Endothelial cell of umbilical vein (primary cell): ENCODE measurements around the gene RBM4. TPM values are rescaled to one million over a fixed set of nuclear protein-coding genes. Genes with fewer than 3 reads are reported as not detected.

ENCODE experiments used
- BruUV-seq: library from RNA; stranded (reverse); fragments of 400-500 nt; replicated peaks from 2 replicates; lab custom pipeline; 2021; lab: Mats Ljungman, UMichigan
- CTCF ChIA-PET: fragments of 300-600, 350-600 bp; sonication (Branson Sonifier 250); formaldehyde crosslinking; loops from one replicate; lab custom pipeline; 2021; ENCODE audit warnings: antibody characterized with exemption, inconsistent platforms; lab: Charles Lee
- POLR2A ChIA-PET: fragments of 300-600, 350-600 bp; sonication (Branson Sonifier 250); formaldehyde crosslinking; loops from one replicate; lab custom pipeline; 2021; ENCODE audit warnings: antibody characterized with exemption, inconsistent platforms; lab: Charles Lee
- DNase-seq: peaks from one replicate; pipeline ENCODE4 v3.0.0-alpha.2; 2011; ENCODE audit warnings: low read depth, low spot score
- FAIRE-seq: peaks from 2 replicates; lab custom pipeline; 2011; peaks lifted over from hg19 to GRCh38; lab: Jason Lieb, UNC
- H2AFZ ChIP-seq: 2 replicates; pipeline ENCODE4 v1.6.0; 2012; ENCODE audit warnings: low read depth, low read length, control low read depth, inconsistent platforms
- H3K27ac ChIP-seq: 2 replicates; pipeline ENCODE4 v1.5.1; 2011; ENCODE audit warnings: low read depth, mild to moderate bottlenecking, control low read depth, low read length, moderate library complexity; ENCODE audit not compliant: insufficient read depth
- H3K27me3 ChIP-seq, 2 experiments: 2 replicates each; pipeline versions ENCODE4 v1.6.0 to v1.6.1; 2011; ENCODE audit warnings: low read length in 2 of 2, mixed read lengths in 1 of 2; ENCODE audit not compliant: control insufficient read depth in 2 of 2, insufficient read depth in 2 of 2
- H3K36me3 ChIP-seq, 2 experiments: 2 replicates in 1 of 2; 3 replicates in 1 of 2; pipeline ENCODE4 v1.5.1; 2011; ENCODE audit warnings: low read length in 2 of 2, mild to moderate bottlenecking in 1 of 2, moderate library complexity in 1 of 2; ENCODE audit not compliant: control insufficient read depth in 2 of 2, insufficient read depth in 2 of 2; ENCODE audit errors: extremely low read depth in 1 of 2
- H3K4me1 ChIP-seq: 3 replicates; pipeline ENCODE4 v1.5.1; 2011; ENCODE audit warnings: mild to moderate bottlenecking, low read length; ENCODE audit not compliant: control insufficient read depth, insufficient read depth; ENCODE audit errors: extremely low read depth
- H3K4me2 ChIP-seq: 2 replicates; pipeline ENCODE4 v1.6.1; 2011; ENCODE audit warnings: low read length, control low read depth, mixed read lengths; ENCODE audit not compliant: insufficient read depth
- H3K4me3 ChIP-seq, 3 experiments: fragments of 200-600 bp in 1 of 3; sonication (generic), shearing (Covaris generic) in 1 of 3; replicated peaks in 1 of 3; 2 replicates each; pipeline ENCODE4 v1.5.1; 2011 to 2016; ENCODE audit warnings: control low read depth in 3 of 3, low read length in 3 of 3, mild to moderate bottlenecking in 2 of 3, inconsistent platforms in 1 of 3, low read depth in 1 of 3, moderate library complexity in 1 of 3; ENCODE audit not compliant: insufficient read depth in 1 of 3
- H3K79me2 ChIP-seq: 2 replicates; pipeline ENCODE4 v1.6.0; 2012; ENCODE audit warnings: low read length, inconsistent platforms; ENCODE audit not compliant: control insufficient read depth, insufficient read depth
- H3K9ac ChIP-seq: replicated peaks from 2 replicates; pipeline ENCODE3; 2011; ENCODE audit warnings: low read length, control low read depth; ENCODE audit not compliant: insufficient read depth; ENCODE audit errors: extremely low read depth
- H3K9me1 ChIP-seq: replicated peaks from 3 replicates; pipeline ENCODE4 v1.6.0; 2011; ENCODE audit warnings: mild to moderate bottlenecking, low read length; ENCODE audit not compliant: control insufficient read depth, insufficient read depth; ENCODE audit errors: extremely low read depth
- H3K9me3 ChIP-seq: replicated peaks from 2 replicates; pipeline ENCODE4 v1.5.1; 2012; ENCODE audit warnings: low read length, inconsistent platforms; ENCODE audit not compliant: control insufficient read depth, insufficient read depth
- H4K20me1 ChIP-seq: replicated peaks from 2 replicates; pipeline ENCODE3; 2011; ENCODE audit warnings: mild to moderate bottlenecking, low read length; ENCODE audit not compliant: control insufficient read depth, insufficient read depth; ENCODE audit errors: extremely low read depth
- EZH2 ChIP-seq: IDR thresholded peaks from 2 replicates; pipeline ENCODE4 v1.6.1; 2012; ENCODE audit warnings: borderline replicate concordance, low read depth, mild to moderate bottlenecking, moderate library complexity, low read length, inconsistent platforms; ENCODE audit not compliant: severe bottlenecking
- FOS ChIP-seq: IDR thresholded peaks from 2 replicates; pipeline ENCODE4 v1.6.1; 2011; ENCODE audit warnings: mild to moderate bottlenecking, low read length, moderate library complexity, borderline replicate concordance; ENCODE audit not compliant: insufficient read depth
- GATA2 ChIP-seq: IDR thresholded peaks from 2 replicates; pipeline ENCODE4 v1.7.0; 2011; ENCODE audit warnings: low read depth, mild to moderate bottlenecking, moderate library complexity, mixed read lengths, low read length; ENCODE audit not compliant: insufficient read length, insufficient read depth
- JUN ChIP-seq: IDR thresholded peaks from 2 replicates; pipeline ENCODE4 v1.6.1; 2011; ENCODE audit warnings: borderline replicate concordance, low read depth; ENCODE audit not compliant: insufficient read length, insufficient read depth
- MAX ChIP-seq: IDR thresholded peaks from 2 replicates; pipeline ENCODE4 v1.6.1; 2011; ENCODE audit not compliant: insufficient read depth, insufficient read length
- MYC ChIP-seq: IDR thresholded peaks from one replicate; pipeline ENCODE4 v1.6.1; 2011; ENCODE audit warnings: mild to moderate bottlenecking, low read depth, low read length
- POLR2A ChIP-seq: IDR thresholded peaks from 2 replicates; pipeline ENCODE4 v1.6.1; 2012; ENCODE audit warnings: low read depth, mild to moderate bottlenecking, control low read depth, low read length
- POLR2AphosphoS5 ChIP-seq: IDR thresholded peaks from 2 replicates; pipeline ENCODE4 v1.6.1; 2012; ENCODE audit warnings: low read depth, mild to moderate bottlenecking, control low read depth, low read length, moderate library complexity; ENCODE audit not compliant: insufficient read depth
- dilution Hi-C: fragments of 300-500 bp; cut with MboI; formaldehyde crosslinking; loops from one replicate; pipeline ENCODE4 v1.15.0; 2019; ENCODE audit warnings: low sequenced_read_pairs; ENCODE audit not compliant: extremely low pct_ligation_motif_present
- intact Hi-C: fragments of 100-400 bp; cut with micrococcal nuclease; formaldehyde crosslinking; loops from one replicate; pipeline ENCODE4 v1.10.0; 2022
- polyA plus RNA-seq, 4 experiments: library from polyadenylated mRNA; depleted of rRNA in 3 of 4; stranded (reverse) in 3 of 4; unstranded in 1 of 4; fragments of >200 nt; gene quantifications; 2 replicates each; pipeline versions ENCODE4 v1.2.1 to v1.2.3, GENCODE V29; 2011 to 2012; ENCODE audit warnings: missing spikeins in 1 of 4
- total RNA-seq: library from RNA; stranded (reverse); gene quantifications from 2 replicates; pipeline ENCODE4 v1.2.3, GENCODE V29; 2021
- TF ChIP-seq, protein P1 (sequence below), 2 donors: IDR thresholded peaks; 1 replicate in 1 of 2; 2 replicates in 1 of 2; pipeline ENCODE4 v1.5.1; 2011; ENCODE audit warnings: low read length in 2 of 2, mild to moderate bottlenecking in 2 of 2, moderate library complexity in 2 of 2, control low read depth in 1 of 2, inconsistent platforms in 1 of 2, low read depth in 1 of 2; ENCODE audit not compliant: insufficient read depth in 1 of 2; ENCODE audit errors: extremely low read depth in 1 of 2

Gene RBM4
- total and polyA plus RNA-seq, 2 donors (not counting 3 experiments of a cell fraction or from before 2014, with no cell fraction given): 153 to 361 TPM

GRCh38 chr11:66659763-66660162 is 21.3 kb downstream of the RBM4 start:
- CTCF ChIA-PET: interaction anchor here (0.7 to 1.8 kb wide), 2 partner anchors 9 to 13 kb away, joined by 3 to 5 read pairs; no protein-coding TSS in a partner anchor
- H4K20me1 ChIP-seq: no peaks in the 10 kb centered on the region
- no peaks in the 10 kb centered on the region for H3K9me3 ChIP-seq
- no TSS peak for BruUV-seq
- no peaks in the 10 kb centered on the region for H3K9me1 ChIP-seq
- FAIRE-seq: no peak
- intact Hi-C loops (no loop called here), dilution Hi-C loops (no loop called here)
- no peaks in the 10 kb centered on the region for H3K27me3 ChIP-seq
- DNase-seq: no peak
- H3K79me2 ChIP-seq: peaks cover 17% of the 10 kb centered on the region
- no peak overlapping the region for H2AFZ ChIP-seq
- POLR2A ChIA-PET: interaction anchor here (1.0 kb wide), 1 partner anchor 21 kb away, joined by 8 read pairs; the partner anchor contains the start of gene RBM4
- H3K4me2 ChIP-seq: no peak overlapping the region
- no peak overlapping the region for H3K9ac ChIP-seq
- peaks cover 2 to 8% of the 10 kb centered on the region in 2 experiments for H3K36me3 ChIP-seq
- no peak overlapping the region for H3K27ac ChIP-seq
- no peak overlapping the region for H3K4me3 ChIP-seq
- TF ChIP-seq MYC: no peak
- no peak for TF ChIP-seq FOS
- TF ChIP-seq, protein P1, sequence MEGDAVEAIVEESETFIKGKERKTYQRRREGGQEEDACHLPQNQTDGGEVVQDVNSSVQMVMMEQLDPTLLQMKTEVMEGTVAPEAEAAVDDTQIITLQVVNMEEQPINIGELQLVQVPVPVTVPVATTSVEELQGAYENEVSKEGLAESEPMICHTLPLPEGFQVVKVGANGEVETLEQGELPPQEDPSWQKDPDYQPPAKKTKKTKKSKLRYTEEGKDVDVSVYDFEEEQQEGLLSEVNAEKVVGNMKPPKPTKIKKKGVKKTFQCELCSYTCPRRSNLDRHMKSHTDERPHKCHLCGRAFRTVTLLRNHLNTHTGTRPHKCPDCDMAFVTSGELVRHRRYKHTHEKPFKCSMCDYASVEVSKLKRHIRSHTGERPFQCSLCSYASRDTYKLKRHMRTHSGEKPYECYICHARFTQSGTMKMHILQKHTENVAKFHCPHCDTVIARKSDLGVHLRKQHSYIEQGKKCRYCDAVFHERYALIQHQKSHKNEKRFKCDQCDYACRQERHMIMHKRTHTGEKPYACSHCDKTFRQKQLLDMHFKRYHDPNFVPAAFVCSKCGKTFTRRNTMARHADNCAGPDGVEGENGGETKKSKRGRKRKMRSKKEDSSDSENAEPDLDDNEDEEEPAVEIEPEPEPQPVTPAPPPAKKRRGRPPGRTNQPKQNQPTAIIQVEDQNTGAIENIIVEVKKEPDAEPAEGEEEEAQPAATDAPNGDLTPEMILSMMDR (IDR thresholded peaks at IDR 0.05; ENCODE audit: extremely low read depth in 1 of 2, insufficient read depth in 1 of 2, low read depth in 1 of 2, low read length in 2 of 2): no peak
- TF ChIP-seq MAX: no peak
- no peak for TF ChIP-seq POLR2AphosphoS5
- no peak for TF ChIP-seq JUN
- TF ChIP-seq GATA2: no peak
- TF ChIP-seq EZH2: no peak
- no peak for TF ChIP-seq POLR2A
- no peaks in the 10 kb centered on the region for H3K4me1 ChIP-seq
